HepG2 (cell line): ENCODE measurements around the gene WWC1. TPM values are rescaled to one million over a fixed set of nuclear protein-coding genes. Genes with fewer than 3 reads are reported as not detected.

Experiments used
- BCLAF1 ChIP-seq: fragments of 450-650 bp; IDR thresholded peaks from 2 replicates; pipeline ENCODE4 v1.6.1; 2017; ENCODE audit warnings: mild to moderate bottlenecking
- ELF3 ChIP-seq: IDR thresholded peaks from 2 replicates; pipeline ENCODE4 v1.6.1; 2016; ENCODE audit warnings: missing genetic modification reagents, missing compliant biosample characterization
- HNF4A ChIP-seq: sonication (generic); formaldehyde crosslinking; IDR thresholded peaks from 2 replicates; pipeline ENCODE4 v1.4.0; 2020; ENCODE audit warnings: missing genetic modification reagents
- IKZF5 ChIP-seq: IDR thresholded peaks from 2 replicates; pipeline ENCODE4 v1.6.1; 2018; ENCODE audit warnings: missing genetic modification reagents, mild to moderate bottlenecking, missing compliant biosample characterization
- KAT8 ChIP-seq: IDR thresholded peaks from 2 replicates; pipeline ENCODE4 v1.6.1; 2016; ENCODE audit warnings: missing genetic modification reagents, missing compliant biosample characterization
- KDM5B ChIP-seq: sonication (generic); formaldehyde crosslinking; IDR thresholded peaks from 2 replicates; pipeline ENCODE4 v1.4.0; 2020; ENCODE audit warnings: missing genetic modification reagents, mild to moderate bottlenecking, borderline replicate concordance
- MTF2 ChIP-seq: sonication (generic); formaldehyde crosslinking; IDR thresholded peaks from 2 replicates; pipeline ENCODE4 v1.5.0; 2020; ENCODE audit warnings: missing genetic modification reagents, borderline replicate concordance
- NR2C2 ChIP-seq: sonication (generic); formaldehyde crosslinking; IDR thresholded peaks from 2 replicates; pipeline ENCODE4 v1.4.0; 2020; ENCODE audit warnings: missing genetic modification reagents, mild to moderate bottlenecking, moderate library complexity, borderline replicate concordance
- PAF1 ChIP-seq: IDR thresholded peaks from 2 replicates; pipeline ENCODE4 v1.6.1; 2016; ENCODE audit warnings: missing genetic modification reagents, missing compliant biosample characterization
- RFX3 ChIP-seq: IDR thresholded peaks from 2 replicates; pipeline ENCODE4 v1.6.1; 2016; ENCODE audit warnings: missing biosample characterization, missing genetic modification reagents
- SOX6 ChIP-seq, 2 experiments: fragments of 450-650 bp in 1 of 2; sonication (generic) in 1 of 2; formaldehyde crosslinking in 1 of 2; IDR thresholded peaks; 2 replicates each; pipeline versions ENCODE4 v1.4.0 to v1.6.1; 2017 to 2020; ENCODE audit warnings: antibody characterized with exemption in 1 of 2, mild to moderate bottlenecking in 1 of 2, missing genetic modification reagents in 1 of 2
- TBX3 ChIP-seq: fragments of 450-650 bp; IDR thresholded peaks from 2 replicates; pipeline ENCODE4 v1.6.1; 2017; ENCODE audit warnings: antibody characterized with exemption, mild to moderate bottlenecking, inconsistent platforms, borderline replicate concordance
- ZFP37 ChIP-seq: sonication (generic); formaldehyde crosslinking; IDR thresholded peaks from 2 replicates; pipeline ENCODE4 v1.4.0; 2020; ENCODE audit warnings: missing genetic modification reagents, borderline replicate concordance
- ZKSCAN1 ChIP-seq: fragments of 150-350 bp; IDR thresholded peaks from 2 replicates; pipeline ENCODE4 v1.6.1; 2014; ENCODE audit warnings: low read length
- ZNF598 ChIP-seq: sonication (generic); formaldehyde crosslinking; IDR thresholded peaks from 2 replicates; pipeline ENCODE4 v1.5.1; 2020; ENCODE audit warnings: mild to moderate bottlenecking, missing genetic modification reagents, borderline replicate concordance
- ZNF607 ChIP-seq: sonication (generic); formaldehyde crosslinking; IDR thresholded peaks from 2 replicates; pipeline ENCODE4 v1.5.1; 2020; ENCODE audit warnings: missing genetic modification reagents, mild to moderate bottlenecking, borderline replicate concordance
- ZNF674 ChIP-seq: sonication (generic); formaldehyde crosslinking; IDR thresholded peaks from 2 replicates; pipeline ENCODE4 v1.5.0; 2020; ENCODE audit warnings: low read depth, mild to moderate bottlenecking, missing genetic modification reagents
- polyA plus RNA-seq, 8 experiments: library from polyadenylated mRNA; depleted of rRNA in 3 of 8; stranded (reverse) in 7 of 8; unstranded in 1 of 8; fragments of >200 nt; fragmentation: Illumina TruSeq in 4 of 8; extraction: Trizol in 4 of 8; gene quantifications; 2 replicates each; pipeline versions ENCODE4 v1.2.1 to v1.2.3, GENCODE V29; 2011 to 2016; ENCODE audit warnings: low read depth in 4 of 8, missing spikeins in 1 of 8, mixed read lengths in 1 of 8; ENCODE audit not compliant: insufficient read depth in 1 of 8
- total RNA-seq, 5 experiments: library from RNA; depleted of rRNA; stranded (reverse); fragments of >200 nt; fragmentation: Illumina TruSeq; extraction: Trizol; gene quantifications; 2 replicates each; pipeline ENCODE4 v1.2.3, GENCODE V29; 2016; ENCODE audit warnings: low read depth in 1 of 5
- TF ChIP-seq, protein P1 (sequence below): sonication (generic); formaldehyde crosslinking; IDR thresholded peaks from 2 replicates; pipeline ENCODE4 v1.4.0; 2020; ENCODE audit warnings: mild to moderate bottlenecking, missing genetic modification reagents, borderline replicate concordance
- TF ChIP-seq, protein P2 (sequence below): conservative IDR thresholded peaks from 2 replicates; pipeline ENCODE4 v1.6.1; 2018; ENCODE audit warnings: missing genetic modification reagents

WWC1 gene
- total and polyA plus RNA-seq, 2 of the 13 experiments (the other 11 are each of a cell fraction or from before 2014, with no cell fraction given): 8.3 to 17.9 TPM

GRCh38 chr5:168314735-168315411 lies 23.4 kb downstream of the WWC1 start (continued):
- TF ChIP-seq BCLAF1 (no peak), ZNF674 (CRISPR knock-in tag) (no peak), ZFP37 (no peak), KDM5B (CRISPR knock-in tag) (no peak), PAF1 (no peak), SOX6 (IDR thresholded peaks at IDR 0.05) (no peak), SOX6 (CRISPR knock-in tag; IDR thresholded peaks at IDR 0.05) (peak; percentile 72), ZKSCAN1 (no peak), ELF3 (peak; percentile 77; the same call in 1 of the 2 replicates), ZNF598 (no peak), MTF2 (CRISPR knock-in tag) (no peak), KAT8 (CRISPR knock-in tag) (peak; percentile 59; the same call in 1 of the 2 replicates), NR2C2 (CRISPR knock-in tag) (peak; percentile 37; the same call in 1 of the 2 replicates), ZNF607 (CRISPR knock-in tag) (no peak), RFX3 (CRISPR knock-in tag) (no peak), HNF4A (CRISPR knock-in tag) (peak; percentile 86), TBX3 (peak; percentile 80; the same call in 1 of the 2 replicates), IKZF5 (peak; percentile 77)
- TF ChIP-seq, protein P1, sequence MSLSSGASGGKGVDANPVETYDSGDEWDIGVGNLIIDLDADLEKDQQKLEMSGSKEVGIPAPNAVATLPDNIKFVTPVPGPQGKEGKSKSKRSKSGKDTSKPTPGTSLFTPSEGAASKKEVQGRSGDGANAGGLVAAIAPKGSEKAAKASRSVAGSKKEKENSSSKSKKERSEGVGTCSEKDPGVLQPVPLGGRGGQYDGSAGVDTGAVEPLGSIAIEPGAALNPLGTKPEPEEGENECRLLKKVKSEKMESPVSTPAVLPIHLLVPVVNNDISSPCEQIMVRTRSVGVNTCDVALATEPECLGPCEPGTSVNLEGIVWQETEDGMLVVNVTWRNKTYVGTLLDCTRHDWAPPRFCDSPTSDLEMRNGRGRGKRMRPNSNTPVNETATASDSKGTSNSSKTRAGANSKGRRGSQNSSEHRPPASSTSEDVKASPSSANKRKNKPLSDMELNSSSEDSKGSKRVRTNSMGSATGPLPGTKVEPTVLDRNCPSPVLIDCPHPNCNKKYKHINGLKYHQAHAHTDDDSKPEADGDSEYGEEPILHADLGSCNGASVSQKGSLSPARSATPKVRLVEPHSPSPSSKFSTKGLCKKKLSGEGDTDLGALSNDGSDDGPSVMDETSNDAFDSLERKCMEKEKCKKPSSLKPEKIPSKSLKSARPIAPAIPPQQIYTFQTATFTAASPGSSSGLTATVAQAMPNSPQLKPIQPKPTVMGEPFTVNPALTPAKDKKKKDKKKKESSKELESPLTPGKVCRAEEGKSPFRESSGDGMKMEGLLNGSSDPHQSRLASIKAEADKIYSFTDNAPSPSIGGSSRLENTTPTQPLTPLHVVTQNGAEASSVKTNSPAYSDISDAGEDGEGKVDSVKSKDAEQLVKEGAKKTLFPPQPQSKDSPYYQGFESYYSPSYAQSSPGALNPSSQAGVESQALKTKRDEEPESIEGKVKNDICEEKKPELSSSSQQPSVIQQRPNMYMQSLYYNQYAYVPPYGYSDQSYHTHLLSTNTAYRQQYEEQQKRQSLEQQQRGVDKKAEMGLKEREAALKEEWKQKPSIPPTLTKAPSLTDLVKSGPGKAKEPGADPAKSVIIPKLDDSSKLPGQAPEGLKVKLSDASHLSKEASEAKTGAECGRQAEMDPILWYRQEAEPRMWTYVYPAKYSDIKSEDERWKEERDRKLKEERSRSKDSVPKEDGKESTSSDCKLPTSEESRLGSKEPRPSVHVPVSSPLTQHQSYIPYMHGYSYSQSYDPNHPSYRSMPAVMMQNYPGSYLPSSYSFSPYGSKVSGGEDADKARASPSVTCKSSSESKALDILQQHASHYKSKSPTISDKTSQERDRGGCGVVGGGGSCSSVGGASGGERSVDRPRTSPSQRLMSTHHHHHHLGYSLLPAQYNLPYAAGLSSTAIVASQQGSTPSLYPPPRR (CRISPR knock-in tag): peak; percentile 62; the same call in 1 of the 2 replicates
- TF ChIP-seq, protein P2, sequence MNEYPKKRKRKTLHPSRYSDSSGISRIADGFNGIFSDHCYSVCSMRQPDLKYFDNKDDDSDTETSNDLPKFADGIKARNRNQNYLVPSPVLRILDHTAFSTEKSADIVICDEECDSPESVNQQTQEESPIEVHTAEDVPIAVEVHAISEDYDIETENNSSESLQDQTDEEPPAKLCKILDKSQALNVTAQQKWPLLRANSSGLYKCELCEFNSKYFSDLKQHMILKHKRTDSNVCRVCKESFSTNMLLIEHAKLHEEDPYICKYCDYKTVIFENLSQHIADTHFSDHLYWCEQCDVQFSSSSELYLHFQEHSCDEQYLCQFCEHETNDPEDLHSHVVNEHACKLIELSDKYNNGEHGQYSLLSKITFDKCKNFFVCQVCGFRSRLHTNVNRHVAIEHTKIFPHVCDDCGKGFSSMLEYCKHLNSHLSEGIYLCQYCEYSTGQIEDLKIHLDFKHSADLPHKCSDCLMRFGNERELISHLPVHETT: no peak
